Activated CD8-positive, alpha-beta T cell treated with anti-CD3 and anti-CD28 coated beads for 36 hours (primary cell): ENCODE measurements around the gene LMNTD2. TPM values are rescaled to one million over a fixed set of nuclear protein-coding genes. Genes with fewer than 3 reads are reported as not detected.

Experiments
- ATAC-seq: fragments of 200-7000 bp; cut with Tn5 transposase; one replicate; pipeline ENCODE4 v1.10.0; 2021; ENCODE audit warnings: mild to moderate bottlenecking, moderate library complexity
- CTCF ChIA-PET: fragments of 350-600 bp; sonication (Branson Sonifier 250); formaldehyde crosslinking; loops from one replicate; lab custom pipeline; 2021; ENCODE audit warnings: antibody characterized with exemption; lab: Charles Lee
- POLR2A ChIA-PET: fragments of 350-600 bp; sonication (Branson Sonifier 250); formaldehyde crosslinking; loops from one replicate; lab custom pipeline; 2021; ENCODE audit warnings: antibody characterized with exemption; lab: Charles Lee
- DNase-seq: peaks from one replicate; pipeline ENCODE4 v3.0.0-alpha.2; 2020
- H3K27ac Mint-ChIP-seq: one replicate; pipeline ENCODE4 v1.8.0; 2021; ENCODE audit warnings: mild to moderate bottlenecking, mixed read lengths
- H3K27me3 Mint-ChIP-seq: one replicate; pipeline ENCODE4 v1.8.0; 2021; ENCODE audit warnings: mixed read lengths
- H3K36me3 Mint-ChIP-seq: one replicate; pipeline ENCODE4 v1.8.0; 2021; ENCODE audit warnings: low read depth, mixed read lengths
- H3K4me1 Mint-ChIP-seq: one replicate; pipeline ENCODE4 v1.8.0; 2021; ENCODE audit warnings: low read depth, mixed read lengths
- H3K4me3 Mint-ChIP-seq: one replicate; pipeline ENCODE4 v1.8.0; 2021; ENCODE audit warnings: mild to moderate bottlenecking, moderate library complexity, mixed read lengths
- H3K9me3 Mint-ChIP-seq: one replicate; pipeline ENCODE4 v1.8.0; 2021; ENCODE audit warnings: mixed read lengths
- CTCF ChIP-seq: fragments of 200-600 bp; IDR thresholded peaks from one replicate; pipeline ENCODE4 v1.8.0; 2022; ENCODE audit warnings: antibody characterized with exemption, mild to moderate bottlenecking
- intact Hi-C: fragments of 100-400 bp; cut with micrococcal nuclease; formaldehyde crosslinking; loops from one replicate; pipeline ENCODE4 v1.10.0; 2022
- total RNA-seq, 2 experiments: library from RNA; stranded (reverse); gene quantifications; one replicate each; pipeline ENCODE4 v1.2.3, GENCODE V29; 2021

The LMNTD2 gene
- total RNA-seq, 2 experiments from 2014 or later = 0.88 to 1.3 TPM

GRCh38 chr11:578276-579035, 17.9 kb upstream of the LMNTD2 start:
- POLR2A ChIA-PET = interaction anchor here (1.1 to 2.0 kb wide), 6 partner anchors 9 to 115 kb away, joined by 4 to 7 read pairs (median 4); no protein-coding TSS in a partner anchor
- no peaks in the 10 kb centered on the region for H3K9me3 Mint-ChIP-seq
- peaks cover 47% of the 10 kb centered on the region for H3K4me1 Mint-ChIP-seq
- H3K27ac Mint-ChIP-seq = peak overlapping the region; percentile 87
- peaks cover 11% of the 10 kb centered on the region for H3K27me3 Mint-ChIP-seq
- ATAC-seq = no peak
- no peak for DNase-seq
- peak overlapping the region; percentile 79 for H3K4me3 Mint-ChIP-seq
- H3K36me3 Mint-ChIP-seq = peaks cover 30% of the 10 kb centered on the region
- intact Hi-C loops = no loop called here
- no peak for TF ChIP-seq CTCF
- CTCF ChIA-PET = interaction anchor here (1.6 kb wide), 1 partner anchor 24 kb away, joined by 3 read pairs; no protein-coding TSS in a partner anchor

GRCh38 chr11:577611-577894, 17.0 kb upstream of the LMNTD2 start:
- DNase-seq (no peak), ATAC-seq (no peak)
- H3K27me3 Mint-ChIP-seq = peaks cover 11% of the 10 kb centered on the region
- H3K4me3 Mint-ChIP-seq = peak overlapping the region; percentile 79
- no peaks in the 10 kb centered on the region for H3K9me3 Mint-ChIP-seq
- intact Hi-C loops = no loop called here
- ChIA-PET CTCF (no interaction called here), POLR2A (interaction anchor here (1.0 to 2.0 kb wide), 8 partner anchors 8 to 310 kb away, joined by 3 to 7 read pairs (median 4); no protein-coding TSS in a partner anchor)
- TF ChIP-seq CTCF = no peak
- H3K4me1 Mint-ChIP-seq = peaks cover 47% of the 10 kb centered on the region
- H3K27ac Mint-ChIP-seq = peak overlapping the region; percentile 87
- H3K36me3 Mint-ChIP-seq = peaks cover 28% of the 10 kb centered on the region

DNA sequence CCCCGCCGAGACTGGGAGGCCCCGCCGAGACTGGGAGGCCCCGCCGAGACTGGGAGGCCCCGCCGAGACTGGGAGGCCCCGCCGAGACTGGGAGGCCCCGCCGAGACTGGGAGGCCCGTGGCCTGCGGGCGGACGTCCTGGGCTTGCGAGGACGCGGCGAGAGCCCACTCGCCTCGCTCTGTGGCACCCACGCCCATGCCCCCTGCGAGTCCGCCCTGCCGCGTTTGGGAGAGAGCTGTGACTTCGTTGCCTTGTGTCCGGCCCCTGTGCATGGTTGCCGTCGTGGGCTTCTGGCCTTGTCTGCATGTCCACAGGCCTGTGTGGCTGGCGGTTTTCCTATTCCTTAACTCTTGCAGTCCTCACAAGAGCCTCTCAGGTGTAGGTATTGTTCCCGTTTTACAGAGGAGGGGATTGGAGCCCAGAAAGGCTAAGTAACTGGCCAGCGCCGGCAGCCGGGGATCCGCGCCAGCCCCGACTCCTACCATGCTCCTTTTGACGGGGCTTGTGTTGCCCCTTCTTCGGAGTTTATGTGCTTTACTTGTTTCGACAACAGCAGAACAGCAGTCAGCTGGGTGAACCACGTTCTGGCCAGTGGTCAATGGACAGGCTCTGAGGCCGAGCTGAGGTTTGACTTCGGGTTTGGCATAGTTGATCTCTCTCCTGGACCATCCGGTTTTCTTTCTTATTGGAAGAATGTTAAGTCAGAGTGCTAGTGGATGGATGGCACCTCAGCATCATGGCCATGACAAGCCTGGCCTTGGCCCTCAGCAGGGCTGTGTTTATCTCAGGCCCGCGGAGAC, 16.5 kb upstream of the LMNTD2 start:
- TF ChIP-seq CTCF = no peak
- peaks cover 11% of the 10 kb centered on the region for H3K27me3 Mint-ChIP-seq
- no peaks in the 10 kb centered on the region for H3K9me3 Mint-ChIP-seq
- ATAC-seq = no peak
- intact Hi-C loops = no loop called here
- peaks cover 28% of the 10 kb centered on the region for H3K36me3 Mint-ChIP-seq
- peak overlapping the region; percentile 79 for H3K4me3 Mint-ChIP-seq
- ChIA-PET POLR2A (interaction anchor here (1.0 to 2.0 kb wide), 11 partner anchors 8 to 310 kb away, joined by 3 to 7 read pairs (median 4); partner anchors contain the start of genes TALDO1 and TMEM80), CTCF (no interaction called here)
- peak overlapping the region; percentile 87 for H3K27ac Mint-ChIP-seq
- DNase-seq = no peak
- H3K4me1 Mint-ChIP-seq = peaks cover 47% of the 10 kb centered on the region

GRCh38 chr11:575996-576768, 15.6 kb upstream of the LMNTD2 start, which contains the start of gene PHRF1:
Gene PHRF1 (plus strand): TSS chr11:576470. CDS start chr11:581513, 5,043 bp downstream.
- DNase-seq (peak; percentile 97), ATAC-seq (peak; percentile 90)
- no peak for TF ChIP-seq CTCF
- Mint-ChIP-seq H3K27ac (peak within 1 kb of the TSS; percentile 99), H3K36me3 (peaks cover 21% of the 10 kb centered on the region), H3K4me1 (peaks cover 42% of the 10 kb centered on the region), H3K9me3 (no peaks in the 10 kb centered on the region), H3K4me3 (peak within 1 kb of the TSS; percentile 87), H3K27me3 (peaks cover 11% of the 10 kb centered on the region)
- CTCF ChIA-PET = interaction anchor here (1.0 kb wide), 1 partner anchor 150 kb away, joined by 3 read pairs; no protein-coding TSS in a partner anchor
- intact Hi-C loops = no loop called here
- POLR2A ChIA-PET = interaction anchor here (0.6 to 2.1 kb wide), 19 partner anchors 9 to 309 kb away, joined by 3 to 8 read pairs (median 4); partner anchors contain the start of genes IRF7, TALDO1 and TMEM80
